ENCODE results near the gene COL27A1. TPM values are rescaled to one million over a fixed set of nuclear protein-coding genes. Genes with fewer than 3 reads are reported as not detected.

Gene COL27A1
- total RNA-seq, 1 experiment from 2014 or later, result 2.8 TPM

- DNase-seq (ENCODE audit: extremely low read depth, low read depth), result no peak
Observed at GRCh38 chr9:114346146-114346545, 190.8 kb downstream of the COL27A1 start.

- DNase-seq (ENCODE audit: extremely low read depth, low read depth), result no peak
Observed at GRCh38 chr9:114347675-114348074, 192.3 kb downstream of the COL27A1 start.

- DNase-seq (ENCODE audit: extremely low read depth, low read depth), result no peak
Observed at GRCh38 chr9:114348261-114348905, 193.0 kb downstream of the COL27A1 start.

DNA sequence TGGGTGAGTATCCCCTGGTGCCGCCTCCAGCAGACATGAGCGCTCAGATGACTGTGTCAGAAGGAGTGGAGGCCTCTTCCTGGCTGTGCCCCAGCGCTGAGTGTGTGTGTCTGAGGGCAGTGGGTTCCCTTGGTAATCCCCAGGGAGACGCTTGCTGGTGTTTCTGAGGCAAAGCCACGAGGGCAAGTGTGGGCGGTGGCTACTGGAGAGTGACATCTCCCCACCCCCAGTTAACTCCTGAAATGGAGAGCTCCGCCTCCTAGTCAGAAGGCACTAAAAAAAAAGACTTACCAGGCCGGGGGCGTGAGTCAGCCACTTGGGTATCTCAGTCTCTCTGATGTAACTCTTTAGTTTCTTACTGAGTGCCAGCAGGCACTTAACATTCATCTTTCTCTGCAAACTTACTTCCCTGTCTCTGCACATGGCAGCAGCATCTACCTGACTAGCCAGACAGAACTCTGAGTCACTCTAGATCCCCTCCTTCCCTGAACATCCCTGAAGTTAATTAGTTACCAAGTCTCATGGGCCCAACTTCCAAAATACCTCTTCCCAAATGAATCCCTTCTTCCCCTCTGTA, 193.7 kb downstream of the COL27A1 start:
- peak; percentile 72 for DNase-seq (ENCODE audit: extremely low read depth, low read depth)

DNA sequence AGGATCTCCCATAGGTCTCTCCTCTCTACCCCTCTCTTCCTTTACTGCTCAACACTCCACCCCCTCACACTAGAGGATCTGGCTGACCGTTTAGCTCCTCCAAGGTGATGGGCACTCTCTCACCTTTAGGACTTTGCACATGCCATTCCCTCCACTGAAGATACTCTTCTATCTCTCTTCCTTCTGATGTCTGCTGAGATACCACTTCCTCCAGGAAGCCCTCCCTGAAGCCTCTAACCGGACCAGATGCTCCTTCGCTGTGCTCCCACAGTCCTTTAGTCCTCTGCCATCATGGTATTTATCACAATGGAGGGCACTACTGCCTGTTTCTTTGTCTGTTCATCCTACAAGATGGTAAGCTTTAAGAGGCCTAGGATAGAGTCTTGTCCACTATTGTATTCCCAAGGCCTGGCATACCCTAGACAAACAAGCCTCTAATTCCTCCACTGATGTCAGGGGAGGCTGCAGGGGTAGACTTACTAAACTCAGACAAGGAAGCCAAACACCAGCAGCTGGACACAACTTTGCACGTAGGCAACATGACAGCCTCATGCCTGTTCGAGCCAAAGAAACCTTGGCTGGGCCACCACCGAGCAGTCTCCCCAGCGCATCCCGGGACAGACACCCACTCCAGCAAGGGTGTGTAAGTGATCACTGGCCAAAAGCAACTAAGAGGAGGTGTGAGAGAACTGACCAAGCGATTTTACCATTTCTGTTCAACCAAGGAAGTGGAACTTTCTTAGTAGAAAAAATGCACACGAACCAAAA, 194.6 kb downstream of the COL27A1 start:
- DNase-seq (ENCODE audit: extremely low read depth, low read depth), result no peak

DNA sequence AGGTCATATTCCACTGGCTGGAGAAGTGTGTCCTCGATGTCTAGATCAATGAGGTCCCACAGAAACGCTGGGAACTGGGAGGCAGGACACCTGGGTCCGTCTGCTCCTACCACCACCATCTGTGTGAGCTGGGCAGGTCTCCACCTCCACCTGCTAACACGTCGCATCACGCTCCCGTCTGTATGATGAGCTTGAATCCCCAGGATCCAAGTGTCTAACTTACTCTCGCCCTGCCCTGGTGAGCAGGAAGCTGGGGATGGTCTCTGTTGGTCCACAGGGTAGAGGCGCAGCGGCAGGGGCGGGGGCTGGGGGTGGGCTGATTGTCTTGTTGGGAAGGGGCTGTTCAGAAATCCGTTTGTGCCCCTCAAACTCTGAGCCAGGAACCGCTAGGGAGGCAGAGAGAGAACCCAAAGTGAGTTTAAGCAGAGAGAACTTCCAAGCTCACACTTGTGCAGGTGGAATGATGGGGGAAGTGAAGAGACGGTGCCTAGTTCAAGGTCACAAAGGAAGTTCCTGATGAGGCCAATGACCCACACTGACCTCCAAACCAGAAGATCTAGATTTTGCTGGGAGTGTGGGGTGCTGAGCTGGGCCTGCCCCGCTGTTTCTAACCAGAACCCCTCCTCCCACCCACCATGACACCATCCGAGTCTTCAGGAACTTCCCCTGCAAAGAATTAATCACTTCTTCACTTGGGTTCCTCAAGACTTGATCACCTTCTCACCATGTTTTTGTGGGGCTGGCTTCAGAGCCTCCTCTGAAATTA, 195.5 kb downstream of the COL27A1 start:
- DNase-seq (ENCODE audit: extremely low read depth, low read depth), result no peak

DNA sequence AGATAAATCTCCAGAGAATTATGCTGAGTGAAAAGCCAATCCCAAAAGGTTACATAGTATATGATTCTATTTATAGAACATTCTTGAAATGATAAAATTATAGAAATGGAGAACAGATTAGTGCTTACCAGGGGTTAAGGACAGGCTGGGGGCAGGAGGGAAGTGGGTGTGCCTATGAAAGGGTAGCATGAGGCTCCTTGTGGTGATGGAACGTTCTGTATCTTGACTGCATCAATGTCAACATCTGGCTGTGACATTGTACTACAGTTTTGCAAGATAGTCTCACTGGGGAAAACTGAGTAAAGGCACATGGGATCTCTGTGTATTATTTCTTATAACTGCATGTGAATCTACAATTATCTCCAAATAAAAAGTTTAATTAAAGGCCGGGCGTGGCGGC, 196.6 kb downstream of the COL27A1 start:
- DNase-seq (ENCODE audit: extremely low read depth, low read depth), result no peak

GRCh38 chr9:114355821-114356220, 200.5 kb downstream of the COL27A1 start:
- DNase-seq (ENCODE audit: extremely low read depth, low read depth), result no peak

DNA sequence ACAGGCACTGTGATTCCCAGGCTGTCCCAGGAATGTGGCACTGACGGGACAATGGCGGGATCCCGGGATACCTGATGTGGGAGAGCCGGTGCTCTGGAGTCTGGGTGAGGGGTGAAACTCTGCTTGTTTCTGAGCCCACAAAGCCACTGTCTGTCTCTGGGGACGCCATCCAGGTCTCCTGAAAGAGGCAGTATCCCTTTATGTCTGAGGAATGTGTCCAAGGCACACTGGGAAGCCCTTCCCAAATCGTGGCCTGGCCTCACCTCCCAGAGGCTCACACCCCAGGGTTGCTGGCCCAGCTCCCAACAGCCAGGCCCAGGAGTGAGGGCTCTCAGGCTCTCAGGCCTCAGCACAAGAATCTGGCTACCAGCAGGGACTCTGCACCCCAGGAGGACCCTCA, 201.5 kb downstream of the COL27A1 start:
- no peak for DNase-seq (ENCODE audit: extremely low read depth, low read depth)

DNA sequence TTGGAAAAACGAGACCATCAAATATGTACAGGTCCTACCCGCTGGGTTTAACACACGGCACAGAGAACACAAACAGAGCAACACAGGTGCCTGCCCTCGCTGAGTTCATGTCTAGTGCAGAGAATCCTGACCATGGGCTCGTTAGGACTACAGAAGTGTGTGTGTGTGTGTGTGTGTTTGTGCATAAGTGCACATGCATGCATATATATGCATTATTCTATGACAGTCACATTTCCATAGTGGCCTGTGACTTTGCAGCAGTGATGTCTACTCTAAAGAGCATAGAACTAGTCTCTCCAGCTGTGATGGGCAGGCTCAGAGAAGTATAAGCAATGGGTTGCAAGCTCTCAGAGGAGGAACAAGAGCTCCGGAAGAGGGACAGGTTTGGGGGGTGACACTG, 202.0 kb downstream of the COL27A1 start:
- DNase-seq (ENCODE audit: extremely low read depth, low read depth), result no peak

- no peak for DNase-seq (ENCODE audit: extremely low read depth, low read depth)
Observed at GRCh38 chr9:114357911-114358328, 202.6 kb downstream of the COL27A1 start.

- no peak for DNase-seq (ENCODE audit: extremely low read depth, low read depth)
Observed at GRCh38 chr9:114359801-114360200, 204.5 kb downstream of the COL27A1 start.

GRCh38 chr9:114361542-114361941, 206.2 kb downstream of the COL27A1 start:
- no peak for DNase-seq (ENCODE audit: extremely low read depth, low read depth)

Small RNA genes lying within 50 kb of the gene (small RNA-seq; reads per million reads assigned to genes)
- gene MIR455, result 0.46 to 9.4 reads per million in 2 experiments

Other genes starting within 250 kb of the COL27A1 start
- 0.62 and 1.1 TPM in 2 replicates for gene AMBP, start 77.2 kb upstream of the COL27A1 start, total RNA-seq (2014; rRNA removed; shearing (Covaris generic))
- not detected in 2 replicates for gene KIF12, start 56.2 kb upstream of the COL27A1 start, total RNA-seq (2014; rRNA removed; shearing (Covaris generic))
- not detected in 2 replicates for gene ORM1, start 167.6 kb downstream of the COL27A1 start, total RNA-seq (2014; rRNA removed; shearing (Covaris generic))
- gene ORM2, start 174.3 kb downstream of the COL27A1 start, total RNA-seq (2014; rRNA removed; shearing (Covaris generic)), result not detected in 2 replicates
- 36.2 and 40.8 TPM in 2 replicates for gene AKNA, start 232.4 kb downstream of the COL27A1 start, total RNA-seq (2014; rRNA removed; shearing (Covaris generic))